HepG2 (cell line): Measurements from ENCODE around the gene CDK6. TPM values are rescaled to one million over a fixed set of nuclear protein-coding genes. Genes with fewer than 3 reads are reported as not detected.

Experiments used
- ATAC-seq: fragments of 200-7000 bp; cut with Tn5 transposase; 3 replicates; pipeline ENCODE4 v1.9.1; 2020; ENCODE audit warnings: mild to moderate bottlenecking, moderate library complexity
- BruUV-seq: library from RNA; stranded (reverse); fragments of 400-500 nt; replicated peaks from 2 replicates; lab custom pipeline; 2021; lab: Mats Ljungman, UMichigan
- CTCF ChIA-PET: fragments of 300-600 bp; formaldehyde crosslinking; extraction: SDS; loops from one replicate; lab custom pipeline; 2021; ENCODE audit warnings: low total read pairs, inconsistent platforms, low intra/inter-chr PET ratio; lab: Yijun Ruan, JAX
- POLR2A ChIA-PET: fragments of 350-600 bp; sonication (Branson Sonifier 250); formaldehyde crosslinking; loops from one replicate; lab custom pipeline; 2020; ENCODE audit warnings: antibody characterized with exemption, inconsistent platforms; lab: Yijun Ruan, JAX
- DNase-seq: peaks from one replicate; pipeline ENCODE4 v3.0.0-alpha.2; 2015; ENCODE audit warnings: low spot score
- FAIRE-seq: peaks from 3 replicates; lab custom pipeline; 2011; peaks lifted over from hg19 to GRCh38; lab: Jason Lieb, UNC
- H2AFZ ChIP-seq: one replicate; pipeline ENCODE4 v1.6.1; 2011; ENCODE audit warnings: low read length, inconsistent platforms
- H3K27ac ChIP-seq: fragments of 300-600 bp; 3 replicates; pipeline ENCODE4 v1.8.0; 2011; ENCODE audit warnings: mixed run types, mild to moderate bottlenecking, mixed read lengths, low read length, inconsistent platforms; ENCODE audit not compliant: insufficient read depth; ENCODE audit errors: extremely low read length
- H3K27me3 ChIP-seq, 2 experiments: fragments of 200-600 bp in 1 of 2; 2 replicates in 1 of 2; 3 replicates in 1 of 2; pipeline versions ENCODE4 v1.6.0 to v1.8.0; 2011; ENCODE audit warnings: low read length in 2 of 2, mild to moderate bottlenecking in 2 of 2, moderate library complexity in 2 of 2, inconsistent platforms in 1 of 2; ENCODE audit not compliant: insufficient read depth in 2 of 2, control insufficient read depth in 1 of 2
- H3K36me3 ChIP-seq, 2 experiments: fragments of 200-600 bp in 1 of 2; replicated peaks in 1 of 2; 2 replicates in 1 of 2; 3 replicates in 1 of 2; pipeline versions ENCODE4 v1.5.1 to v1.8.0; 2011; ENCODE audit warnings: low read length in 2 of 2, inconsistent platforms in 1 of 2; ENCODE audit not compliant: insufficient read depth in 2 of 2, control insufficient read depth in 1 of 2
- H3K4me1 ChIP-seq: 2 replicates; pipeline ENCODE4 v1.5.1; 2012; ENCODE audit warnings: low read length, inconsistent platforms; ENCODE audit not compliant: insufficient read depth
- H3K4me2 ChIP-seq: 2 replicates; pipeline ENCODE4 v1.6.0; 2011; ENCODE audit warnings: low read depth, low read length, inconsistent platforms
- H3K4me3 ChIP-seq, 3 experiments: fragments of 200-600 bp in 1 of 3; sonication (generic), shearing (Covaris generic) in 1 of 3; replicated peaks in 1 of 3; 2 replicates each; pipeline ENCODE4 v1.5.1; 2011 to 2016; ENCODE audit warnings: low read length in 3 of 3, inconsistent platforms in 2 of 3, low read depth in 2 of 3, mild to moderate bottlenecking in 2 of 3, control low read depth in 1 of 3, mixed read lengths in 1 of 3; ENCODE audit not compliant: insufficient read depth in 1 of 3
- H3K79me2 ChIP-seq: one replicate; pipeline ENCODE4 v1.6.1; 2011; ENCODE audit warnings: low read length, inconsistent platforms; ENCODE audit not compliant: insufficient read depth
- H3K9ac ChIP-seq: 2 replicates; pipeline ENCODE4 v1.6.0; 2011; ENCODE audit warnings: mild to moderate bottlenecking, low read depth, low read length, inconsistent platforms; ENCODE audit not compliant: insufficient read depth
- H3K9me3 ChIP-seq: 2 replicates; pipeline ENCODE4 v1.5.1; 2012; ENCODE audit warnings: mild to moderate bottlenecking, low read length
- H4K20me1 ChIP-seq: 2 replicates; pipeline ENCODE4 v1.6.0; 2011; ENCODE audit warnings: inconsistent platforms, mild to moderate bottlenecking, low read length, moderate library complexity; ENCODE audit not compliant: insufficient read depth
- AGO2 ChIP-seq: fragments of 200-400 bp; formaldehyde crosslinking; optimal IDR thresholded peaks from 2 replicates; pipeline ENCODE3; 2017; ENCODE audit warnings: mild to moderate bottlenecking, low read depth, low read length, moderate library complexity
- CEBPB ChIP-seq: IDR thresholded peaks from 2 replicates; pipeline ENCODE4 v1.6.1; 2011; ENCODE audit warnings: low read depth, low read length, improper control_type of control experiment, borderline replicate concordance
- MAFK ChIP-seq, 2 experiments: IDR thresholded peaks in 1 of 2; conservative IDR thresholded peaks in 1 of 2; 2 replicates each; pipeline ENCODE4 v1.6.1; 2011; ENCODE audit warnings: improper control_type of control experiment in 2 of 2, low read length in 2 of 2
- MTA3 ChIP-seq: sonication (generic); formaldehyde crosslinking; IDR thresholded peaks from 2 replicates; pipeline ENCODE4 v1.4.0; 2020; ENCODE audit warnings: missing genetic modification reagents
- NR2F2 ChIP-seq: IDR thresholded peaks from 2 replicates; pipeline ENCODE4 v1.6.1; 2012; ENCODE audit warnings: low read depth, inconsistent platforms, borderline replicate concordance
- POLR2G ChIP-seq: fragments of 200-400 bp; formaldehyde crosslinking; IDR thresholded peaks from 2 replicates; pipeline ENCODE4 v1.6.1; 2018; ENCODE audit warnings: mild to moderate bottlenecking, low read depth, low read length, moderate library complexity
- SP140L ChIP-seq: sonication (generic); formaldehyde crosslinking; IDR thresholded peaks from 2 replicates; pipeline ENCODE4 v1.4.0; 2020; ENCODE audit warnings: missing genetic modification reagents, borderline replicate concordance
- ZNF224 ChIP-seq: sonication (generic); formaldehyde crosslinking; IDR thresholded peaks from 2 replicates; pipeline ENCODE4 v1.5.0; 2020; ENCODE audit warnings: mild to moderate bottlenecking, missing genetic modification reagents
- ZNF839 ChIP-seq: sonication (generic); formaldehyde crosslinking; IDR thresholded peaks from 2 replicates; pipeline ENCODE4 v1.4.0; 2020; ENCODE audit warnings: missing genetic modification reagents, mild to moderate bottlenecking, borderline replicate concordance
- WGBS: methylation state at CpG from one replicate; pipeline ENCODE4 v1.1.6; 2017; ENCODE audit warnings: low lambda C conversion rate; 5-methylcytosine and 5-hydroxymethylcytosine counted together
- in situ Hi-C: cut with HindIII; loops from 2 replicates; pipeline ENCODE4 v1.10.0; 2017; ENCODE audit warnings: low pct_unique_long_range_greater_than_20kb; ENCODE audit not compliant: extremely low pct_ligation_motif_present
- intact Hi-C: fragments of 100-400 bp; cut with micrococcal nuclease; formaldehyde crosslinking; loops from one replicate; pipeline ENCODE4 v1.10.0; 2022; ENCODE audit not compliant: unreplicated experiment
- polyA plus RNA-seq, 8 experiments: library from polyadenylated mRNA; depleted of rRNA in 3 of 8; stranded (reverse) in 7 of 8; unstranded in 1 of 8; fragments of >200 nt; fragmentation: Illumina TruSeq in 4 of 8; extraction: Trizol in 4 of 8; gene quantifications; 2 replicates each; pipeline versions ENCODE4 v1.2.1 to v1.2.3, GENCODE V29; 2011 to 2016; ENCODE audit warnings: low read depth in 4 of 8, missing spikeins in 1 of 8, mixed read lengths in 1 of 8; ENCODE audit not compliant: insufficient read depth in 1 of 8
- total RNA-seq, 5 experiments: library from RNA; depleted of rRNA; stranded (reverse); fragments of >200 nt; fragmentation: Illumina TruSeq; extraction: Trizol; gene quantifications; 2 replicates each; pipeline ENCODE4 v1.2.3, GENCODE V29; 2016; ENCODE audit warnings: low read depth in 1 of 5

Gene CDK6
- total and polyA plus RNA-seq, 2 of the 13 experiments (the other 11 are each of a cell fraction or from before 2014, with no cell fraction given), result 34.6 to 90.8 TPM

GRCh38 chr7:92602352-92603088 is 233.9 kb downstream of the CDK6 start:
- Histone ChIP-seq H3K27ac (no peak overlapping the region), H3K9me3 (no peaks in the 10 kb centered on the region), H3K36me3 (no peaks in the 10 kb centered on the region; a peak in 2 of 5 replicates), H3K4me3 (no peak overlapping the region), H3K4me2 (no peak overlapping the region), H3K9ac (no peak overlapping the region), H2AFZ (no peak overlapping the region), H3K4me1 (peaks cover 16% of the 10 kb centered on the region), H3K79me2 (no peaks in the 10 kb centered on the region), H4K20me1 (no peaks in the 10 kb centered on the region), H3K27me3 (no peaks in the 10 kb centered on the region)
- DNase-seq (peak; percentile 21), ATAC-seq (peak; percentile 18), FAIRE-seq (no peak)
- no TSS peak for BruUV-seq
- WGBS, result 63% methylated on average over 2 of the region's 2 CpGs
- in situ Hi-C loops, result no loop called here
- intact Hi-C loops, result no loop called here
- ChIA-PET CTCF (no interaction called here), POLR2A (no interaction called here)
- no peak for TF ChIP-seq AGO2
- TF ChIP-seq POLR2G, result peak; percentile 53; the same call in 1 of the 2 replicates
- no peak for TF ChIP-seq MTA3 (CRISPR knock-in tag)
- no peak for TF ChIP-seq ZNF224 (CRISPR knock-in tag)
- no peak for TF ChIP-seq NR2F2
- no peak for TF ChIP-seq MAFK (conservative IDR thresholded peaks at IDR 0.05 in 1 of 2, IDR thresholded peaks at IDR 0.05 in 1 of 2; ENCODE audit: low read length in 2 of 2)
- TF ChIP-seq CEBPB, result peak; percentile 63
- no peak for TF ChIP-seq ZNF839 (CRISPR knock-in tag)
- no peak for TF ChIP-seq SP140L (CRISPR knock-in tag)
